Measurements from ENCODE around the gene CATSPER3. TPM values are rescaled to one million over a fixed set of nuclear protein-coding genes. Genes with fewer than 3 reads are reported as not detected.

The CATSPER3 gene
- total RNA-seq, 1 experiment from 2014 or later, result 1.7 TPM

MicroRNAs encoded within 50 kb of the gene (microRNA counts, 767-probe panel; counts per million panel counts)
- microRNA hsa-miR-4461, result not detected

Small RNAs within 50 kb of the gene (microRNA-seq; reads per million reads assigned to microRNA genes)
- gene MIR4461 (ENCODE audit: borderline number of aligned reads), result not detected

Other genes with a start within 250 kb of the CATSPER3 start
- gene CAMLG, start 229.4 kb upstream of the CATSPER3 start, total RNA-seq (2021; ENCODE audit: unreplicated experiment), result 29.3 TPM
- gene DDX46, start 209.1 kb upstream of the CATSPER3 start, total RNA-seq (2021; ENCODE audit: unreplicated experiment), result 99.3 TPM
- 46.9 TPM for gene C5orf24, start 121.9 kb upstream of the CATSPER3 start, total RNA-seq (2021; ENCODE audit: unreplicated experiment)
- gene TXNDC15, start 93.5 kb upstream of the CATSPER3 start, total RNA-seq (2021; ENCODE audit: unreplicated experiment), result 17.8 TPM
- 10.9 TPM for gene PCBD2, start 62.8 kb upstream of the CATSPER3 start, total RNA-seq (2021; ENCODE audit: unreplicated experiment)
- 31.0 TPM for gene PITX1, start 66.3 kb downstream of the CATSPER3 start, total RNA-seq (2021; ENCODE audit: unreplicated experiment)

Data from HCT116 (cell line).